IMR-90 (cell line): Measurements from ENCODE around the gene DCDC1. TPM values are rescaled to one million over a fixed set of nuclear protein-coding genes. Genes with fewer than 3 reads are reported as not detected.

Experiments used
- ATAC-seq: fragments of 200-7000 bp; cut with Tn5 transposase; 2 replicates; pipeline ENCODE4 v1.9.1; 2020; ENCODE audit warnings: low read depth, mild to moderate bottlenecking, moderate library complexity
- BruUV-seq: library from RNA; stranded (reverse); fragments of 400-500 nt; replicated peaks from 2 replicates; lab custom pipeline; 2021; lab: Mats Ljungman, UMichigan
- CTCF ChIA-PET: fragments of 300-600 bp; formaldehyde crosslinking; extraction: SDS; loops from one replicate; lab custom pipeline; 2021; ENCODE audit warnings: antibody characterized with exemption; lab: Yijun Ruan, JAX
- POLR2A ChIA-PET: fragments of 300-600 bp; sonication (Branson Sonifier 250); formaldehyde crosslinking; loops from one replicate; lab custom pipeline; 2022; ENCODE audit warnings: antibody characterized with exemption; ENCODE audit not compliant: unreplicated experiment; lab: Charles Lee
- DNase-seq: peaks from one replicate; pipeline ENCODE4 v3.0.0; 2013
- H2AFZ ChIP-seq: replicated peaks from 2 replicates; pipeline ENCODE3; 2013; ENCODE audit warnings: low read length, mild to moderate bottlenecking; ENCODE audit not compliant: poor library complexity
- H2AK5ac ChIP-seq: 2 replicates; pipeline ENCODE4 v1.6.1; 2013; ENCODE audit warnings: low read depth, low read length, inconsistent platforms
- H2AK9ac ChIP-seq: replicated peaks from 2 replicates; pipeline ENCODE3; 2013; ENCODE audit warnings: mild to moderate bottlenecking, low read depth, low read length, moderate library complexity; ENCODE audit not compliant: poor library complexity
- H2BK120ac ChIP-seq: 2 replicates; pipeline ENCODE4 v1.6.1; 2013; ENCODE audit warnings: low read depth, low read length, inconsistent platforms
- H2BK15ac ChIP-seq: 3 replicates; pipeline ENCODE4 v1.6.1; 2013; ENCODE audit warnings: low read depth, low read length, inconsistent platforms
- H2BK20ac ChIP-seq: 2 replicates; pipeline ENCODE4 v1.6.1; 2013; ENCODE audit warnings: low read depth, mild to moderate bottlenecking, inconsistent platforms, low read length, moderate library complexity
- H2BK5ac ChIP-seq: 2 replicates; pipeline ENCODE4 v1.6.1; 2013; ENCODE audit warnings: mild to moderate bottlenecking, low read depth, low read length, inconsistent platforms; ENCODE audit not compliant: poor library complexity, severe bottlenecking
- H3K14ac ChIP-seq: replicated peaks from 2 replicates; pipeline ENCODE4 v1.6.1; 2013; ENCODE audit warnings: low read depth, low read length, inconsistent platforms
- H3K18ac ChIP-seq: 2 replicates; pipeline ENCODE4 v1.6.1; 2013; ENCODE audit warnings: low read depth, low read length, control low read depth
- H3K23ac ChIP-seq: 2 replicates; pipeline ENCODE4 v1.6.1; 2013; ENCODE audit warnings: low read depth, low read length, inconsistent platforms
- H3K27ac ChIP-seq: 2 replicates; pipeline ENCODE4 v1.5.1; 2013; ENCODE audit warnings: mild to moderate bottlenecking, control low read depth, low read length; ENCODE audit not compliant: insufficient read depth
- H3K27me3 ChIP-seq: 2 replicates; pipeline ENCODE4 v1.6.1; 2013; ENCODE audit warnings: low read length; ENCODE audit not compliant: control insufficient read depth, insufficient read depth
- H3K36me3 ChIP-seq: 2 replicates; pipeline ENCODE4 v1.6.1; 2013; ENCODE audit warnings: low read length, mixed read lengths; ENCODE audit not compliant: control insufficient read depth, insufficient read depth
- H3K4ac ChIP-seq: 2 replicates; pipeline ENCODE4 v1.6.1; 2013; ENCODE audit warnings: low read depth, low read length, inconsistent platforms
- H3K4me1 ChIP-seq: 2 replicates; pipeline ENCODE4 v1.6.1; 2013; ENCODE audit warnings: low read length, mixed read lengths; ENCODE audit not compliant: control insufficient read depth, insufficient read depth
- H3K4me2 ChIP-seq: 2 replicates; pipeline ENCODE4 v1.6.1; 2013; ENCODE audit warnings: low read depth, mild to moderate bottlenecking, control low read depth, low read length, moderate library complexity
- H3K4me3 ChIP-seq: 2 replicates; pipeline ENCODE4 v1.5.1; 2013; ENCODE audit warnings: low read depth, mild to moderate bottlenecking, control low read depth, low read length, moderate library complexity; ENCODE audit not compliant: insufficient read depth
- H3K56ac ChIP-seq: 2 replicates; pipeline ENCODE4 v1.6.1; 2013; ENCODE audit warnings: low read length, inconsistent platforms; ENCODE audit not compliant: insufficient read depth; ENCODE audit errors: extremely low read depth
- H3K79me1 ChIP-seq, 2 experiments: 2 replicates each; pipeline ENCODE4 v1.6.1; 2013; ENCODE audit warnings: low read length in 2 of 2, inconsistent platforms in 1 of 2, low read depth in 1 of 2
- H3K9ac ChIP-seq: 2 replicates; pipeline ENCODE4 v1.6.1; 2013; ENCODE audit warnings: low read depth, low read length, control low read depth
- H3K9me1 ChIP-seq: 2 replicates; pipeline ENCODE4 v1.6.1; 2013; ENCODE audit warnings: low read length, inconsistent platforms; ENCODE audit not compliant: insufficient read depth
- H3K9me3 ChIP-seq: 2 replicates; pipeline ENCODE4 v1.6.1; 2013; ENCODE audit warnings: low read length; ENCODE audit not compliant: control insufficient read depth, insufficient read depth
- H4K20me1 ChIP-seq: 2 replicates; pipeline ENCODE4 v1.6.1; 2013; ENCODE audit warnings: low read length, inconsistent platforms; ENCODE audit not compliant: insufficient read depth
- H4K5ac ChIP-seq: 2 replicates; pipeline ENCODE4 v1.6.1; 2013; ENCODE audit warnings: mild to moderate bottlenecking, low read depth, low read length, control low read depth
- H4K8ac ChIP-seq, 2 experiments: 2 replicates each; pipeline ENCODE4 v1.6.1; 2013; ENCODE audit warnings: low read depth in 2 of 2, low read length in 2 of 2, control low read depth in 1 of 2, inconsistent platforms in 1 of 2
- H4K91ac ChIP-seq: 2 replicates; pipeline ENCODE4 v1.6.1; 2013; ENCODE audit warnings: low read depth, low read length, inconsistent platforms; ENCODE audit not compliant: insufficient read depth
- CEBPB ChIP-seq: IDR thresholded peaks from 2 replicates; pipeline ENCODE4 v1.6.1; 2012; ENCODE audit warnings: low read depth, low read length, improper control_type of control experiment
- MAFK ChIP-seq: IDR thresholded peaks from 2 replicates; pipeline ENCODE4 v1.6.1; 2012; ENCODE audit warnings: low read depth, low read length, improper control_type of control experiment
- WGBS, 2 experiments: methylation state at CpG; one replicate each; pipeline versions ENCODE4 v1.1.5 to v1.1.7; 2013; ENCODE audit warnings: missing lambda C conversion rate in 2 of 2; ENCODE audit not compliant: insufficient read length in 1 of 2; ENCODE audit errors: extremely low coverage in 2 of 2; 5-methylcytosine and 5-hydroxymethylcytosine counted together
- dilution Hi-C: fragments of 300-500 bp; cut with HindIII; formaldehyde crosslinking; loops from one replicate; pipeline ENCODE4 v1.14.3; 2018; ENCODE audit warnings: low sequenced_read_pairs; ENCODE audit not compliant: unreplicated experiment
- in situ Hi-C: fragments of 300-500 bp; cut with MboI; formaldehyde crosslinking; loops from 3 replicates; pipeline ENCODE4 v1.14.3; 2019; ENCODE audit warnings: low sequenced_read_pairs, inconsistent platforms, mixed read lengths
- intact Hi-C: fragments of 100-400 bp; cut with micrococcal nuclease; formaldehyde crosslinking; loops from 2 replicates; pipeline ENCODE4 v1.10.0; 2022
- polyA plus RNA-seq, 3 experiments: library from polyadenylated mRNA; depleted of rRNA; stranded (reverse); fragments of >200 nt; gene quantifications; 2 replicates each; pipeline ENCODE4 v1.2.3, GENCODE V29; 2012; ENCODE audit warnings: low replicate concordance in 1 of 3
- total RNA-seq: library from RNA; depleted of rRNA; stranded (reverse); fragments of >200 nt; gene quantifications from 2 replicates; pipeline ENCODE4 v1.2.3, GENCODE V29; 2012

The DCDC1 gene
- total and polyA plus RNA-seq, 2 of the 4 experiments (the other 2 are of a cell fraction): not detected

DNA sequence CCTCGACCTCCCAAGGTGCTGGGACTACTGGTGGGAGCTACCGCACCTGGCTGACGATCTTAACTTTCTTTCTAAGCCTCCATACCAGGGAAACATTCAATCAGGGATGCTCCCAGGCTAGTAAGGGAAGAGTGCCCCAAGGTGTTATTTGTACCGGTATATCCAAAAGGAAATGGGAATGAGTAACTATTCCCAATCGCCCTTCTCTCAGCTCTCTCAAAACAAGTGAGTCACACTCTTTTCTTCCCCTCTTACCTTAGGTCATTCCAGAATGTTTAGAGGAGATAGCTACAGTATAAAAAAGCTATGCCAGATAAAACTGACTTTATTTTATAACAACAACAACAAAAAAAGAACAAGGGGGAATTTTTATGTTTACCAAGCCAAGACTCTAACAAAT, 13.7 kb downstream of the DCDC1 start:
- no peak overlapping the region for H2BK5ac ChIP-seq
- ChIA-PET CTCF (no interaction called here), POLR2A (no interaction called here)
- no peaks in the 10 kb centered on the region for H3K79me1 ChIP-seq
- H3K27me3 ChIP-seq: no peaks in the 10 kb centered on the region
- no peaks in the 10 kb centered on the region for H3K9me1 ChIP-seq
- H4K91ac ChIP-seq: no peak overlapping the region
- H4K8ac ChIP-seq: no peak overlapping the region
- no peak overlapping the region for H3K4me3 ChIP-seq
- H3K9me3 ChIP-seq: no peaks in the 10 kb centered on the region
- no TSS peak for BruUV-seq
- H2BK15ac ChIP-seq: no peak overlapping the region
- H3K14ac ChIP-seq: no peak overlapping the region
- no peaks in the 10 kb centered on the region for H4K20me1 ChIP-seq
- ATAC-seq: no peak
- no peak overlapping the region for H2AK9ac ChIP-seq
- no peak overlapping the region for H2AK5ac ChIP-seq
- no peak overlapping the region for H3K4me2 ChIP-seq
- no peak overlapping the region for H2BK20ac ChIP-seq
- intact Hi-C loops: no loop called here
- H3K9ac ChIP-seq: no peak overlapping the region
- no peak overlapping the region for H2AFZ ChIP-seq
- no peak overlapping the region for H3K23ac ChIP-seq
- no CpG with 5 or more reads among the region's 5 CpGs for WGBS, 2 experiments
- no peak overlapping the region for H3K4ac ChIP-seq
- dilution Hi-C loops: no loop called here
- H3K4me1 ChIP-seq: no peaks in the 10 kb centered on the region
- no peaks in the 10 kb centered on the region for H3K36me3 ChIP-seq
- in situ Hi-C loops: no loop called here
- no peak overlapping the region for H4K5ac ChIP-seq
- no peak overlapping the region for H3K27ac ChIP-seq
- H2BK120ac ChIP-seq: no peak overlapping the region
- no peak for TF ChIP-seq CEBPB
- no peak for TF ChIP-seq MAFK
- no peak overlapping the region for H3K56ac ChIP-seq
- H3K18ac ChIP-seq: no peak overlapping the region
- no peak for DNase-seq
